Stimulated activated CD4-positive, alpha-beta T cell treated with anti-CD3 and anti-CD28 coated beads, Interleukin-15, amount 100 ng/mL, for 48 hours (primary cell): ENCODE results near the gene LRFN2.

Source experiments
- DNase-seq, 2 donors: peaks; one replicate each; pipeline ENCODE4 v3.0.0-alpha.2; 2020; ENCODE audit warnings: low read depth in 2 of 2

LRFN2 gene

GRCh38 chr6:40438246-40438887 is 148.8 kb downstream of the LRFN2 start:
- DNase-seq, result no peak

- no peak for DNase-seq
These were observed 149.5 kb downstream of the LRFN2 start for GRCh38 chr6:40437631-40438030.

- DNase-seq, result no peak
These were observed 150.2 kb downstream of the LRFN2 start for GRCh38 chr6:40436685-40437604.

- DNase-seq, result no peak
These were observed 154.2 kb downstream of the LRFN2 start for GRCh38 chr6:40432982-40433381.

GRCh38 chr6:40431706-40432105 is 155.5 kb downstream of the LRFN2 start:
- no peak for DNase-seq

- no peak for DNase-seq
These were observed 160.0 kb downstream of the LRFN2 start for GRCh38 chr6:40427196-40427595.

GRCh38 chr6:40426346-40427066 is 160.7 kb downstream of the LRFN2 start:
- no peak for DNase-seq

GRCh38 chr6:40425192-40425919 is 161.8 kb downstream of the LRFN2 start:
- DNase-seq, result no peak

GRCh38 chr6:40422046-40422445 is 165.1 kb downstream of the LRFN2 start:
- DNase-seq, result no peak

- DNase-seq, result no peak
These were observed 167.0 kb downstream of the LRFN2 start for GRCh38 chr6:40419946-40420728.

GRCh38 chr6:40419377-40419776 is 167.8 kb downstream of the LRFN2 start:
- no peak for DNase-seq

- no peak for DNase-seq
These were observed 170.1 kb downstream of the LRFN2 start for GRCh38 chr6:40417031-40417430.

GRCh38 chr6:40414617-40415016 is 172.5 kb downstream of the LRFN2 start:
- DNase-seq, result no peak

GRCh38 chr6:40413239-40413638 is 173.9 kb downstream of the LRFN2 start:
- no peak for DNase-seq

GRCh38 chr6:40411881-40412280 is 175.3 kb downstream of the LRFN2 start:
- DNase-seq, result no peak

GRCh38 chr6:40410821-40411220 is 176.3 kb downstream of the LRFN2 start:
- no peak for DNase-seq

- no peak for DNase-seq
These were observed 177.3 kb downstream of the LRFN2 start for GRCh38 chr6:40409716-40410397.

- DNase-seq, result no peak
These were observed 178.2 kb downstream of the LRFN2 start for GRCh38 chr6:40408786-40409542.

- no peak for DNase-seq
These were observed 179.9 kb downstream of the LRFN2 start for GRCh38 chr6:40407239-40407638.

- DNase-seq, result no peak
These were observed 181.0 kb downstream of the LRFN2 start for GRCh38 chr6:40406175-40406574.
